Central memory CD8-positive, alpha-beta T cell (primary cell): ENCODE data around the gene ZFP64.

Experiments used
- ATAC-seq: fragments of 150-1000 bp; cut with Tn5 transposase; replicated peaks from 2 replicates; pipeline ENCODE4 v1.10.0; 2022; ENCODE audit warnings: mild to moderate bottlenecking, moderate FRiP score, moderate number of reproducible peaks; ENCODE audit not compliant: poor library complexity, severe bottlenecking; ENCODE audit errors: extremely low read depth
- DNase-seq, 2 donors: peaks; one replicate each; pipeline ENCODE4 v3.0.0; 2021; ENCODE audit warnings: low spot score in 2 of 2
- H3K27ac Mint-ChIP-seq: one replicate; pipeline ENCODE4 v1.8.0; 2022; ENCODE audit warnings: low read depth, mild to moderate bottlenecking, moderate library complexity, mixed read lengths
- H3K27me3 Mint-ChIP-seq: one replicate; pipeline ENCODE4 v1.8.0; 2022; ENCODE audit warnings: mixed read lengths
- H3K36me3 Mint-ChIP-seq: one replicate; pipeline ENCODE4 v1.8.0; 2022; ENCODE audit warnings: mild to moderate bottlenecking, moderate library complexity, mixed read lengths; ENCODE audit not compliant: insufficient read depth
- H3K4me1 Mint-ChIP-seq: one replicate; pipeline ENCODE4 v1.8.0; 2022; ENCODE audit warnings: mixed read lengths
- H3K4me3 Mint-ChIP-seq: one replicate; pipeline ENCODE4 v1.8.0; 2022; ENCODE audit warnings: mild to moderate bottlenecking, moderate library complexity, mixed read lengths
- H3K9me3 Mint-ChIP-seq: one replicate; pipeline ENCODE4 v1.8.0; 2022; ENCODE audit warnings: mixed read lengths

ZFP64 gene

GRCh38 chr20:52104546-52105441 is 86.8 kb downstream of the ZFP64 start:
- peak overlapping the region; percentile 71 for H3K4me3 Mint-ChIP-seq

GRCh38 chr20:52103913-52104545 is 87.5 kb downstream of the ZFP64 start:
- H3K4me3 Mint-ChIP-seq = peak overlapping the region; percentile 71
- peaks cover 27% of the 10 kb centered on the region for H3K27me3 Mint-ChIP-seq
- H3K27ac Mint-ChIP-seq = no peak overlapping the region
- no peak for DNase-seq
- H3K4me1 Mint-ChIP-seq = peaks cover 17% of the 10 kb centered on the region
- H3K9me3 Mint-ChIP-seq = no peaks in the 10 kb centered on the region
- peaks cover 4% of the 10 kb centered on the region for H3K36me3 Mint-ChIP-seq
- ATAC-seq = peak; percentile 49

More at GRCh38 chr20:52104546-52105441, 86.8 kb downstream of the ZFP64 start:
- H3K36me3 Mint-ChIP-seq = peaks cover 4% of the 10 kb centered on the region
- H3K27ac Mint-ChIP-seq = no peak overlapping the region
- ATAC-seq (no peak), DNase-seq (no peak)
- no peaks in the 10 kb centered on the region for H3K9me3 Mint-ChIP-seq
- peaks cover 17% of the 10 kb centered on the region for H3K4me1 Mint-ChIP-seq
- peaks cover 27% of the 10 kb centered on the region for H3K27me3 Mint-ChIP-seq

DNA sequence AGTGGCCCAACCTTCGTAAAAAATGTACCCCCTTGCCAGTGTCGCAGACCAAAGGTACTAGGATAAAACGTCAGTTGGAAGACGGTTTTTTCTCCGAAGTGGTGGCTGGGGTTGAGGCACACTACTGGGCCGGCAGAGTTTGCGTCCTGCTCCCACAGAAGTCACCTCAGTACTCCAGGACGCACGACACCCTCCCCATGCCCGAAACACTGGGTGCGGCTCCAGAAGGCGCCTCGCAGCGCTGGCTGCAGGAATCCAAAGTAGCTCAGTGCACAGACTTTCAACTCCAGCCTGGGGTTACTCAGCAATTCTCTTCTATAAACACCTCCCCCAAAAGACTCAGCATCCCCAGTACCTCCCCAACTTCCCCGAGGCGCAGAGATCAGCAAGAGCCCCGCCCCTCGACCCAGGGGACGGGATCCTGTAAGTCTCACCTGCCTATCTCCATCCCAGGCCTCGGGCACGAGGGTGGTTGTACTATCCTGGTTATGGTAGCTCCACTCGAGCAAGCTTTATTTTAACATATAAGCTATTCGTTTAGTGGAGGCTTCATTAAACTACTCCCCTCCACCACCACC is 88.2 kb downstream of the ZFP64 start:
- ATAC-seq = peak; percentile 43
- Mint-ChIP-seq H3K27me3 (peaks cover 27% of the 10 kb centered on the region), H3K4me1 (peaks cover 17% of the 10 kb centered on the region), H3K36me3 (peaks cover 4% of the 10 kb centered on the region), H3K27ac (no peak overlapping the region), H3K9me3 (no peaks in the 10 kb centered on the region), H3K4me3 (peak overlapping the region; percentile 71)
- DNase-seq = no peak

- H3K27me3 Mint-ChIP-seq = peaks cover 27% of the 10 kb centered on the region
- H3K4me3 Mint-ChIP-seq = no peak overlapping the region
- H3K27ac Mint-ChIP-seq = no peak overlapping the region
- ATAC-seq (no peak), DNase-seq (no peak)
- H3K4me1 Mint-ChIP-seq = peaks cover 17% of the 10 kb centered on the region
- peaks cover 5% of the 10 kb centered on the region for H3K36me3 Mint-ChIP-seq
- H3K9me3 Mint-ChIP-seq = no peaks in the 10 kb centered on the region
Measured at GRCh38 chr20:52102559-52102958, 89.0 kb downstream of the ZFP64 start.

DNA sequence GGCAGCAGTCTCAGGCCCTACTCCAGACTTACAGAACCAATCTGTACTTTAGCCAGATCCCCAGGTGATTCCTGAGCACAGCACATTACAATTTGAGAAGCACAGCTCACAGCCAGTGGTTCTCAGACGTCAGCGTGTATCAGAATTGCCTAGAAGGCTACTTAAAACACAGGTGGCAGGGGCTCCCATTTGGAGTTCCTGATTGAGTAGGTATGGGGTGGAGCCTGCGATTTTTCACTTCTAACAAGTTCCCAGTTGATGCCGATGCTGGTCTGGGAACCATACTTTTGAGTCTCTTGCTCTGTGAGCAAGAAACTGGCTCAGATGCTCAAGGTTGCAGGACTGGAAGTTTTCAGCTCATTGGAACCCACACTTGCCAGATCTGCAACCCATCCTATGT is 89.5 kb downstream of the ZFP64 start:
- peaks cover 5% of the 10 kb centered on the region for H3K36me3 Mint-ChIP-seq
- no peak for DNase-seq
- H3K27ac Mint-ChIP-seq = no peak overlapping the region
- ATAC-seq = no peak
- peaks cover 17% of the 10 kb centered on the region for H3K4me1 Mint-ChIP-seq
- H3K9me3 Mint-ChIP-seq = no peaks in the 10 kb centered on the region
- H3K4me3 Mint-ChIP-seq = no peak overlapping the region
- peaks cover 27% of the 10 kb centered on the region for H3K27me3 Mint-ChIP-seq
